Measurements from ENCODE around the gene SALL4. TPM values are rescaled to one million over a fixed set of nuclear protein-coding genes. Genes with fewer than 3 reads are reported as not detected.
"Not testable (repeated sequence)": the region's sequence is repeated elsewhere in the genome, so short reads cannot be mapped to it uniquely, and the experiment has no call there.

Gene SALL4
- total RNA-seq, 1 donor from 2014 or later = 32.5 TPM

DNA sequence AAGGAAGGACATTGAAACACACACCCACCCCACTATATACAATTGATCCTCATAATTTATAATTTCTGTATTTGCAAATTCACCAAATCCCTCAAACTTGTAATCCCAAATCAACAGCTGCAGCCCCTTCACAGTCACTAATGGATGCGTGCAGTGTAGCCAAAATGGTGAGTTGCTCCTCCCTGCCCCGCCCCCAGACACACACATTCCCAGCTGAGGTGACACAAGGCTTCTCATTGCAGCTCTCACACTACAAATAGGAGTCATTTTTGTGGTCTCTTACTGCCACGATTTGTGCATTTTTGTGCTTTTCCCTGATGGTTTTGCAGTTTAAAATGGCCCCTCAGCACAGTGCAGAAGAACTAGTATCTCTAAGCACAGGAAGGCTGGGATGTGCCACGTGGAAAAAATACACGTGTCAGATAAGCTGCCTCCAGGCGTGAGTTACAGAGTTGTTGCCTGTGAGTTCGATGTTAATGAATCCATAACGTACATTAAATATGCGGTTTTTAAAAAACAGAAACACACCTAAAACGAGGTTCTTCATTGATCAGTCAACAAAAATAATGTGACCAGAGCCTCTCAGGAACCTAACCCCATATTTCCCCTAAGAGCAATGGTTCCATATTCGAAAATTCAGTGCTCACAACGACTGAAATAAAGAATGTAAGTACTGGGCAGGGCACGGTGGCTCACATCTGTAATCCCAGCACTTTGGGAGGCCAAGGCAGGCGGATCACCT, 42.4 kb downstream of the SALL4 start:
- Mint-ChIP-seq H3K27ac (peak overlapping the region; percentile 93), H3K4me1 (ENCODE audit: unreplicated experiment) (peaks cover 23% of the 10 kb centered on the region), H3K9me3 (no peaks in the 10 kb centered on the region), H3K4me3 (peak overlapping the region; percentile 13), H3K27me3 (no peaks in the 10 kb centered on the region), H3K36me3 (peaks cover 11% of the 10 kb centered on the region)
- DNase-seq (ENCODE audit: extremely low spot score, unreplicated experiment) = no peak
- TF ChIP-seq, protein P1, sequence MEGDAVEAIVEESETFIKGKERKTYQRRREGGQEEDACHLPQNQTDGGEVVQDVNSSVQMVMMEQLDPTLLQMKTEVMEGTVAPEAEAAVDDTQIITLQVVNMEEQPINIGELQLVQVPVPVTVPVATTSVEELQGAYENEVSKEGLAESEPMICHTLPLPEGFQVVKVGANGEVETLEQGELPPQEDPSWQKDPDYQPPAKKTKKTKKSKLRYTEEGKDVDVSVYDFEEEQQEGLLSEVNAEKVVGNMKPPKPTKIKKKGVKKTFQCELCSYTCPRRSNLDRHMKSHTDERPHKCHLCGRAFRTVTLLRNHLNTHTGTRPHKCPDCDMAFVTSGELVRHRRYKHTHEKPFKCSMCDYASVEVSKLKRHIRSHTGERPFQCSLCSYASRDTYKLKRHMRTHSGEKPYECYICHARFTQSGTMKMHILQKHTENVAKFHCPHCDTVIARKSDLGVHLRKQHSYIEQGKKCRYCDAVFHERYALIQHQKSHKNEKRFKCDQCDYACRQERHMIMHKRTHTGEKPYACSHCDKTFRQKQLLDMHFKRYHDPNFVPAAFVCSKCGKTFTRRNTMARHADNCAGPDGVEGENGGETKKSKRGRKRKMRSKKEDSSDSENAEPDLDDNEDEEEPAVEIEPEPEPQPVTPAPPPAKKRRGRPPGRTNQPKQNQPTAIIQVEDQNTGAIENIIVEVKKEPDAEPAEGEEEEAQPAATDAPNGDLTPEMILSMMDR (conservative IDR thresholded peaks at IDR 0.05) = no peak

DNA sequence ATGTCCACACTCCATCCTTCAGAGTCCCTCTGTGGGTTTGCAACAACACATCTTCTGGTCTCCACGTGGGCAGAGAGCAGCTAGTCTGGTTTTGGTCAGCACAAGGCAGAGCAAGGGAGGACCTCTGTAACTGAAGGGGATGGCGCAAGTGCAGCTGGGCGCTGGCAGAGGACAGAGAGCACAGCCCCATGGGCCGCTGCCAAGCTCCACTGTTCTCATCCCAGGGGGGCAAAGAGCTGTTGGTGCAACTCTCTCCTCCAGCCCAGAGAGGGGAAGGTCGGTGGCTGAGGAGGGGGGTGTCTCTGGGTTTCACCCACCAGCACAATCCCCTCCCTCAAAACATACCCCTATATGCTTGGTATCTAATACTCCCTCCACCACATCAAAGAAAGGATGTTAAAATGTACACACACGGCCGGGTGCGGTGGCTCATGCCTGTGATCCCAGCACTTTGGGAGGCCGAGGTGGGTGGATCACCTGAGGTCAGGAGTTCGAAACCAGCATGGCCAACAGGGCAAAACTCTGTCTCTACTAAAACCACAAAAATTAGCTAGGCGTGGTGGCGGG, 43.3 kb downstream of the SALL4 start:
- H3K4me1 Mint-ChIP-seq (ENCODE audit: unreplicated experiment) = peaks cover 22% of the 10 kb centered on the region

DNA sequence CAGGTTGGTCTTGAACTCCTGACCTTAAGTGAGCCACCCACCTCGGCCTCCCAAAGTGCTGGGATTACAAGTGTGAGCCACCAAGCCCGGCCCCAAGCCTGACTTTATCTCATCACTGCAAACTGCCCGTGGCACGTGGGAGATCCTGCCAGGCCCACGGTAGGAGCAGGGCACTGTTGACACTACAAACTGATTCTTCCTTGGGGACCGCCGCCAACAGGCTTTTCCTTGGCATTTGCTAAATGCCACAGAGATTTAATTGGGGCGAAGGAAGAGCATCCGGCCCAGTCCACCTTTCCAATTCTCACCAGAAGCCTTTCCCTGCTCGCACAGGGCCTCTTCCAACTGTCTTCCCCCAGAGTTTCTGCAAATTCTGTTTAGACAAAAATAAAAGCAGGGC, 45.1 kb downstream of the SALL4 start:
- Mint-ChIP-seq H3K4me1 (ENCODE audit: unreplicated experiment) (peaks cover 26% of the 10 kb centered on the region), H3K4me3 (no peak overlapping the region), H3K36me3 (peaks cover 15% of the 10 kb centered on the region), H3K9me3 (no peaks in the 10 kb centered on the region), H3K27ac (peak overlapping the region; percentile 41), H3K27me3 (no peaks in the 10 kb centered on the region)
- TF ChIP-seq, protein P1 (conservative IDR thresholded peaks at IDR 0.05) = no peak
- no peak for DNase-seq (ENCODE audit: extremely low spot score, unreplicated experiment)

More for the DNA sequence above, 43.3 kb downstream of the SALL4 start:
- Mint-ChIP-seq H3K4me3 (no peak overlapping the region), H3K27me3 (no peaks in the 10 kb centered on the region), H3K9me3 (no peaks in the 10 kb centered on the region), H3K36me3 (peaks cover 11% of the 10 kb centered on the region), H3K27ac (no peak overlapping the region)
- no peak for DNase-seq (ENCODE audit: extremely low spot score, unreplicated experiment)
- TF ChIP-seq, protein P1 (conservative IDR thresholded peaks at IDR 0.05) = no peak

DNA sequence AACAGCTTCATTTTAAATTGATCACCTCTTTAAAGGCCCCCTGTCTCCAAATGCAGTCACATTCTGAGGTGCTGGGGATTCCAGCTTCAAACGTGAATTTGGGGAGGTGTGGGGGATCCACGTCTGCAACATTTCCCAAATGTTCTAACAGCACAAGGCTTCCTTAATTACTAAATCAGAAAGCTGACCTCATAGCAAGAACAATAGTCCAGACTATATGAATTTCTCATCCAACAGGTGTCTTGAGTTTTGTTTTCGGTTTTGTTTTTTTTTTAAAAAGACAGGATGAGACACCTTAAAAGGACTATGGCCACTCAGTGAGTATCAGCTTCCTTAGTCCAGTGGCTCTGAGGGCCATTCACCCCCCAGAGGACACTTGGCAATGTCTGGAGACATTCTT, 45.7 kb downstream of the SALL4 start:
- Mint-ChIP-seq H3K27ac (peak overlapping the region; percentile 41), H3K4me1 (ENCODE audit: unreplicated experiment) (peaks cover 28% of the 10 kb centered on the region), H3K9me3 (no peaks in the 10 kb centered on the region), H3K36me3 (peaks cover 16% of the 10 kb centered on the region), H3K27me3 (no peaks in the 10 kb centered on the region), H3K4me3 (no peak overlapping the region)
- TF ChIP-seq, protein P1 (conservative IDR thresholded peaks at IDR 0.05) = no peak
- no peak for DNase-seq (ENCODE audit: extremely low spot score, unreplicated experiment)

DNA sequence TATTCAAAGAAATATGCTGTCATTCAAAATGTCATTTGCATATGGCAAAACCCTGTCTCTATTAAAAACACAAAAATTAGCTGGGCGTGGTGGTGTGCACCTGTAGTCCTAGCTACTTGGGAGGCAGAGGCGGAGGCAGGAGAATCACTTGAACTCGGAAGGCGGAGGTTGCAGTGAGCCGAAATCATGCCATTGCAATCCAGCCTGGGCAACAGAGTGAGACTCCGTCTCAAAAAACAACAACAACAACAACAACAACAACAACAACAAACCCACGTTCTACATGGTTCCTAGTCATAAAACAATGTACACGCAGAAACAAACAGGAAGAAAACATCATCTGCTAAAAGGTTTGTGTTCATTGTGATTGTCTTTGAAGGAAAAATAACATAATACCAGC, 49.1 kb downstream of the SALL4 start:
- not testable (repeated sequence) for H3K36me3 Mint-ChIP-seq; H3K9me3 Mint-ChIP-seq; H3K27me3 Mint-ChIP-seq; DNase-seq (ENCODE audit: extremely low spot score, unreplicated experiment); H3K27ac Mint-ChIP-seq; H3K4me3 Mint-ChIP-seq
- H3K4me1 Mint-ChIP-seq (ENCODE audit: unreplicated experiment) = peaks cover 17% of the 10 kb centered on the region

DNA sequence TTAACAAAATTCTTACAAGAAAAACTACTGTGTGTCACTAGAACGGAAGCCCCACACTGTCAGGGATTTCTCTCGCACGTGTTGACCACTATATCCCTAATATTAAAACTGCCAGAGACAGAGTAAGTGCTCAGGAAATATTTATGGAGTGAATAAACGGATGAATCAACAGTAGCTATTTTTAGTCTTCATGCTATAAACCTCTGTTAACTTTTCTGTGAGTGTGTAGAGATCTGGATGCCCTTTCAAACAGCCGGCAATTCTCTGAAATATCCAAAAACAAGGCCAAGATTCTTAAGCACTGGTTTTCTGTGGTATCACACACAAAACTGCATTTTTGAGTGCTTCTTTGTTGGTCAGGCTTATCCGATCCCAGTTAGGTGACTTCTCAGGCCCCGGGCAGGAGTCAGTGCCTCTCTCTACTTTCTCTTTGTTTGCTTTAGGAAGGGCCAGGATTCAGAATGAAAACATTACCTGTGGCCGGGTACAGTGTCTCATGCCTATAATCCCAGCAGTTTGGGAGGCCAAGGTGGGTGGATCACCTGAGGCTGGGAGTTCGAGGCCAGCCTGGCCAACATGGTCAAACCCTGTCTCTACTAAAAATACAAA, 49.9 kb downstream of the SALL4 start:
- TF ChIP-seq, protein P1 (conservative IDR thresholded peaks at IDR 0.05) = no peak
- peaks cover 16% of the 10 kb centered on the region for H3K4me1 Mint-ChIP-seq (ENCODE audit: unreplicated experiment)
- no peak for DNase-seq (ENCODE audit: extremely low spot score, unreplicated experiment)
- H3K27ac Mint-ChIP-seq = peak overlapping the region; percentile 66
- no peak overlapping the region for H3K4me3 Mint-ChIP-seq
- H3K9me3 Mint-ChIP-seq = no peaks in the 10 kb centered on the region
- H3K27me3 Mint-ChIP-seq = no peaks in the 10 kb centered on the region
- peaks cover 5% of the 10 kb centered on the region for H3K36me3 Mint-ChIP-seq
